HL-60 (cell line): ENCODE measurements around the gene MEPCE.

ENCODE experiments used
- CTCF ChIP-seq: IDR thresholded peaks from one replicate; pipeline ENCODE4 v1.5.1; 2011; ENCODE audit warnings: low read length, control low read depth, inconsistent platforms; ENCODE audit not compliant: insufficient read depth
- POLR2AphosphoS5 ChIP-seq: IDR thresholded peaks from 2 replicates; pipeline ENCODE4 v1.6.1; 2012; ENCODE audit warnings: low read depth
- REST ChIP-seq: IDR thresholded peaks from 2 replicates; pipeline ENCODE4 v1.6.1; 2012; ENCODE audit warnings: low read depth; ENCODE audit not compliant: insufficient replicate concordance

GRCh38 chr7:100398239-100398638, 31.4 kb upstream of the MEPCE start:
- TF ChIP-seq CTCF (no peak), POLR2AphosphoS5 (no peak), REST (no peak)
